Superior temporal gyrus (tissue), 1 donor: ENCODE results near the gene KBTBD6.
"Not testable (repeated sequence)": the region's sequence is repeated elsewhere in the genome, so short reads cannot be mapped to it uniquely, and the experiment has no call there.

Source experiments
- DNase-seq: peaks from one replicate; pipeline ENCODE4 v3.0.0-alpha.2; 2016; ENCODE audit errors: extremely low spot score

The KBTBD6 gene, protein sequence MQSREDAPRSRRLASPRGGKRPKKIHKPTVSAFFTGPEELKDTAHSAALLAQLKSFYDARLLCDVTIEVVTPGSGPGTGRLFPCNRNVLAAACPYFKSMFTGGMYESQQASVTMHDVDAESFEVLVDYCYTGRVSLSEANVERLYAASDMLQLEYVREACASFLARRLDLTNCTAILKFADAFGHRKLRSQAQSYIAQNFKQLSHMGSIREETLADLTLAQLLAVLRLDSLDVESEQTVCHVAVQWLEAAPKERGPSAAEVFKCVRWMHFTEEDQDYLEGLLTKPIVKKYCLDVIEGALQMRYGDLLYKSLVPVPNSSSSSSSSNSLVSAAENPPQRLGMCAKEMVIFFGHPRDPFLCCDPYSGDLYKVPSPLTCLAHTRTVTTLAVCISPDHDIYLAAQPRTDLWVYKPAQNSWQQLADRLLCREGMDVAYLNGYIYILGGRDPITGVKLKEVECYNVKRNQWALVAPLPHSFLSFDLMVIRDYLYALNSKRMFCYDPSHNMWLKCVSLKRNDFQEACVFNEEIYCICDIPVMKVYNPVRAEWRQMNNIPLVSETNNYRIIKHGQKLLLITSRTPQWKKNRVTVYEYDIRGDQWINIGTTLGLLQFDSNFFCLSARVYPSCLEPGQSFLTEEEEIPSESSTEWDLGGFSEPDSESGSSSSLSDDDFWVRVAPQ

DNA sequence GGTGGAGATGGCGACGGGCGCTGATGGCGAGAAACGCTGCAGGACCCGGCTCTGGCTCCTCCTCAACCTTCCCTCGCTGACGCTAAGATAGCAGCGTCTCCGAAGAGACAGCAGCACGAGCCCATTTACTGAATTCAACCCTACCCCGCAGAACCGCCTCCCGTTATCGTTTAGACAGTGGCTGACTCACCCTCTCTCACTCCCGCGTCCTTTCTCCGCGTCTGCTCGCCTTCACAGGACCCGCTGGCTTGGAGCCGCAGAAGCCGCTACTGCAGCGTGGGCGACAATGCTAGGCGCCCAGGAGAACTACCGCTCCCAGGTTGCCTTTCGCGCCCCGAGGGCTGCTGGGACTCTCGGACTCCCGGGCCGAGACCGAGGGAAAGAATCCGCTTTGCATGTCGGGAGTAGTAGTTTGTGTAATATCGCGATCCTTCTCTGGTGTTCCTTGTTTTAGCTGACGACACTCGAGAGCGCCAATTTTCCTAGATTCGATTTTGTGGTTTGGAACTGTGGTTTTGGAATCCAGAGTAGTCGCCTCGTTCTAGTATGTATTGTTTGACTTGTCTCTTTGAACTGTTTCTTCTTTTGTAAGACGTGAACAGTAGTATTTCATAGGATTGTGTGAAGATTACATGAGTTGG is at the start of gene KBTBD6:
Gene KBTBD6 (minus strand): TSS at position 291 of the 641 bp plus-strand sequence. CDS start 291 bp downstream, outside the sequence.
- peak; percentile 99 for DNase-seq

DNA sequence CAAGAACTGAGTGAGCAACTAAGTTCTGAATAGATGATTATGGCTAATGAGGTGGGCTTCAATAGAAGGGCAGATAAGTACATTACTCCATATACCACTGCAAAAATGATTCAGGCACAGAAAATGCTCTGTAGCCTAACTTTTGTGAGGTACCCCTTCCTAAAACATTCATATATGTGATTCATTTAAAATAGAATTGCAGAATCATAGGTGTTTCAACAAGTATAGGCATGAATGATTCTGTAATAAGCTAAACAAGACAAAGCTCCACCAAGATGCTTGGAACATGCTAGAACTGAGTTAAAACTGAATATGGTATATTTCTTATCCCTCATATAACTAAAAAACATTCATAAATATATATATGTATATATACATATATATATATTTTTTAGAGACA is 49.6 kb upstream of the KBTBD6 start:
- DNase-seq, result no peak

DNA sequence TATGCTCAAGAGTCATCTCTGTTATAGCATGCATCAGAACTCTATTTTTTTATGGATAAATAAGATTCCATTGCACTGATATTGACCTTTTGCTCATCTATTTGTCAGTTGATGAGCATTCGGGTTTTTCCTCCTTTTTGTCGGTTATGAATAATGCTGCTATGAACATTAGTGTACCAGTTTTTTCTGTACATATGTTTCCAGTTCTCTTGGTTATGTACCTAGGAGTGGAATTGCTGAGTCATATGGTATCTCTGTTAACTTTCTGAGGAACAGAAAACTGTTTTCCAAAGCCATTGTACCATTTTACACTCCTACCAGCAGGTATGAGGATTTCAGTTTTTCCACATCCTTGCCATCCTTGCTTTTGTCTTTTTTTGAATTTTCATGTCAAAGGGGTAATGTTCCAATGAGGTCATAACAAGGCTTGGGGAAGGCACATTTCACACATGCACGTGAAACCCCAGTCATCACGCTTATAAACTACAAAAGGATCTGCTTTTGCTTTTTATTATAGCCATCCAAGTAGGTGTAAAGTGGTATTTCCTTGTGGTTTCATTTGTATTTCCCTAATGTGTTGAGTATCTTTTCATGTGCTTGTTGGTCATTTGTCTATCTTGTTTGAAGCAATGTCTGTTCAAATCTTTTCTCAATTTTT is 47.1 kb upstream of the KBTBD6 start:
- no peak for DNase-seq

DNA sequence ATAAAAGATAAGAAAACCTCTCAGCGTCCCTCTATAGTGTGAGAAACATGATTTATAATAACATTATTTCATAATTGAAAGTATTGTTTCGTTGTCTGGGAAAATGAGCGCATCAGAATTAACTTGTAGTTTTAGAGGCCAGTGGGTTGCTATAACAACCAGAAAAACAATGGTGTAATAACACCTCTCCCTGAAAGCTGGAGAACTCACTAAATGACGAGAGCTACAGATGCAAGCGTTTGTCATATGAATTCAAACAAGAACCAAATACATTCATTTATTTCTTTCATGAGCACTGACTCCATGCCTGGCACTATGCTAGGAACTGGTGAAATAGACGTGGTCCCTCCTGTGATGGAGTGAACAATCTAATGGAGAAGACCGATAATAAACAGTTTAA is 45.4 kb upstream of the KBTBD6 start:
- DNase-seq, result no peak

DNA sequence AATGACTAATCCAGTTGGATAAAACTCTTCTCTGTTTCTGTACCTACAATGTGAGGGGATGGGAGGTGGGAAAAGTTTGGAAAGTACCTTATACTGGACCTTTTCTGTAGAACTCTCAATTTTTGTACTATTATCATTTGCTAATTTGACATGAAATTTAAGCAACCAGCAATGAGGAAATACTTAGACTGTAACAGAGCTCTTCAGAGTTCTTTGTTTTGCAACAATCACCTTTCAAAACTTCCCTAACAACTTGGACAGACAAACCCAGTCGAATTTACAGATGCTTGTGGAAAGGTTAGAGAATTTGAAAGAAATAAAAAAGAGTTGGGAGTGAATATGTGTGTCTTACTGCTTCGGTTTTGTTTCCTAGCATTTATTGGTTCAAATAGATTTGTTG is 45.0 kb upstream of the KBTBD6 start:
- DNase-seq, result no peak

DNA sequence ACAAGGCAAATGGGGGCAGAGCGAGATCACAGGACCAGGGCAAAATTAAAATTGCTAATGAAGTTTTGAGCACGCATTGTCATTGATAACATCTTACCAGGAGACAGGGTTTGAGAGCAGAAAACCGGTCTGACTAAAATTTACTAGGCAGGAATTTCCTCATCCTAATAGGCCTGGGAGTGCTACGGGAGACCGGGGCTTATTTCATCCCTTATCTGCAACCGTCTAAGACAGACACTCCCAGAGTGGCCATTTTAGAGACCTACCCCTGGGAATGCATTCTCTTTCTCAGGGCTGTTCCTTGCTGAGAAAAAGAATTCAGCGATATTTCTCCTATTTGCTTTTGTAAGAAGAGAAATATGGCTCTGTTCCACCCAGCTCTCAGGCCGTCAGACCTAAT is 43.0 kb upstream of the KBTBD6 start:
- DNase-seq, result not testable (repeated sequence)

DNA sequence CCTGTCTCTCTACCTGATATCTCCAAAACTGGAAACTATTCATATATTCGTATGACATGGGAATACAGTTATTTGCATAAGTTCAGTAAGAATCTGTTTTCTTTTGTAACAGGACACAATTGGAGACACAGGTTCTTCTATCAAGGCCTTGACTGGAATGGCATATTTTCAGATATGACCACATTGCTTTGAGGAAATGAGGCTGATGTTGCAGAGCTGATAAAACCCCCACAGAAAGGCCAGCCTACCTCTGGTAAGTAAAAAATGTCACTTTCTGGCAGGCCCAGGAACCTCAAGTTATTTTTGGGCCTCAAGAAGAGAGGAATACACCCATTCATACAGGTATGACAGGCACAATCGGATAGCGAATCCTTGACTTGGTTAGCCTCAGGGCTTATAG is 29.5 kb upstream of the KBTBD6 start:
- DNase-seq, result no peak

DNA sequence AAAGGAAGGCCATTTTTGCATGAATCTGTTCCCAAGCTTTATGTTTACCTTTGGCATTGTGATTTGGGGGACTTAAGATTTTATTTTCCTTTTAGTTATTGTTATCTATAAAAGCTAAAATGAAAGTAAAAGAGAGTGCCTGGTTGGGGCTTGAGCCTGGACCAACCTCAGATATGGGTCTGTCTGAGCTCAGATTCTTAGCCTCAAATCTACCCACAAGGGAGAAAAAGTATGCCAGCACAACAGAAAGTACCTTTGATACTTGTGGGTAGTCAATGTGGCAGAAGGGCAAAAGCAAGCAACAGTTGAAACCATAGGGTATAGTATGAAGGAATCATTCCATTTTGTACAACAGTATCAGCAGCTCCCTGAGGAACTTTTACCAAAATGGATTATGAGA is 26.6 kb upstream of the KBTBD6 start:
- no peak for DNase-seq

DNA sequence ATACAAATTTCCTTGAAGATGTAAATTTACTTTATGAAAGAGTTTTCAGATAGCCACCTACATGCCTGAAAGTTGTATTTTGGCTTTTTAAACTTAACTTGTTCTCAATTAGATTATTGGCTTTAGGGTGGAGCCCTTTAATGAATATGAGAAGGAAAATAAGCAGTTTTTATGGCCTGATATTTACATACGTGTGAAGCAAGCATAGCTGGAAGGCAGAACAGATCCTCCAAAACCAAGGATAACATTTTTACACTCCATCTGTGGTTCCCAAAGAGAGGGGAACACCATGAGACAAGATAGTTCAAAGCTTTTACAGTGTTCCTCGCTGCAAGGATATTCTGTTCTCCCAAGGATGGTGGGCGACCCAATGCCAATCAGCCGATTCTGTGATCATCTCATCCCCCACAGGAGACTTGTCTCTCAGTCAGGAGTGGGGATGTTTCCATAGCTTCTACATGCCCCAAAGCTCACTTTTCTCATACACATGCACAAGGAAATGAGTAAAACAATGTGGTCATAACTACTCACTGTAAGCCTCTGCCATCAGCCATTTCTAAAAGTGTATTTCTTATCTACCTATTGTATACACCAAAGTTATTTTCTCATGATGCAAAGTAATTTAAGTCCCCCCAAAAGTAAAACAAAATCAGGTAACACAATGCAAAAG is 24.6 kb upstream of the KBTBD6 start:
- DNase-seq, result no peak

DNA sequence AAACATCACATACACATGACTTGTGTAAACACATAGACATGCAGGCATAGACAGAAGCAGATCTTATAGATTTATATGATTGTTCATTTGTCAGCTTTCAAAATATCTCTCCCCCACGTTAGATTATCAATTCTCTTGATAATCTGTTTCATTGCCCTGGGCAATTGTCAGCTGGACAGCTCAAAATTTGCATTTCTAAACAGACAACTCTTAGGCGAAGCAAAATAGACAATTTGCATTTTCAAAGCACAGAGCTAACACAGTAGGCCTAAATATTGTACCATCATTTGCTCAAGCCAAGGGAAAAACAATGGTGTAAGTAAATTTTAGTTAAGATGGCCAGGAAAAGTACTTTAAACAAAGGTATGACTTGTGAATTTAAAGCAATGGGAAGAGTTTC is 24.0 kb upstream of the KBTBD6 start:
- no peak for DNase-seq

DNA sequence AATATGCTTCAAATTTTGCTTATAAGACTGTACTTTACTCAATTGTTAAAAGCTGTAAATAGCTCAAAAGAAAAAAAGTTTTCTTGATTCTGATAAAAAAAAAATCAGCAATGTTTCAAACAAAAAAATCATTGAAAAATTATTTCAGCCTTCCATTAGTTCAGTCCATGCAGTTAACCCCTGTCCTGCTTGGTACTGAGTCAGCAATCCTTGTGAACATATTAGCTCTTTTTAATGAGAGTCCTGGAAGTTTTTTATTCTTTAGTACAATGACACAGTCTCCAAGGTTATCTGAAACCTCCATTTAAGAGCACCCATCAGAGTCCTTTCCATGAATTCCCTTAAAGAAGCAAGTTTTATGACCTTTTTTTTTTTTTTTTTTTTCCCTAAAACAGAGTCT is 21.4 kb upstream of the KBTBD6 start:
- DNase-seq, result no peak

DNA sequence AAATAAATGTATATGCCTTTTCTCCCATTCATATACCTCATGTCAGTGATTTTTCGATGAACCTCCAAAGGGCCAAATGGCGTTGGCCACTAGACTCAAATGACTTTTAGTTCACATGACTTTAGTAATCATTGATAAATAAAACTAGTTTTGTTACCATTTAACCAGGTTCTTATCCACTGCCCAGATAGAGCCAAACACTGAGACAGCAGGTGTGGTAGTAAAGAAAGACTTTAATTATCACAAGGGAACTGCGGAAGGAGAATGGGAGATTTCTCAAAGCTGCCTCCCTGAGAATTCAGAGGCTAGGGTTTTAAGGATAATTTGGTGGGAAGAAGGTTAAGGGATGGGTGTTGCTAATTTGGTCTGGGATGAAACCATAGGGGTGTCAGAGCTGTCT is 19.4 kb upstream of the KBTBD6 start:
- DNase-seq, result no peak

DNA sequence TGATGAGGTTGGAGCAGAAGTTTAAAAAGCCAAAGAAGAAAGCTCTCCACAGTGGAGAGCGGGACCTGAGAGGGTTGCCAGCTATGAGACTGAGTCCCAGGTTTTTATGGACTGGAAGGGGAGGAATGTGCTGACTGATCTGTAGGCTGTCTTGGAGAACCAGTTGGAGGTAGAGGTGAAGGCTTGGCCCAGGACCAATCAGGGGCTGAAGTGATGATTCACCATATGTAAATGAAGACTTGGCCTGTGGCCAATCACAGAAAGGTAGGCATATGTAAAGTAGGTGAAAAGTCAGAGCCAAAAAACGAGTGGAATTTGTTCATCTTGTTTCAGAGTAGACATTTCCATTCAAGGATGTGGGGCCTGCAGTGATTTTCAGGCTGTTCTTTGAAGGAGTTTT is 17.5 kb upstream of the KBTBD6 start:
- no peak for DNase-seq

DNA sequence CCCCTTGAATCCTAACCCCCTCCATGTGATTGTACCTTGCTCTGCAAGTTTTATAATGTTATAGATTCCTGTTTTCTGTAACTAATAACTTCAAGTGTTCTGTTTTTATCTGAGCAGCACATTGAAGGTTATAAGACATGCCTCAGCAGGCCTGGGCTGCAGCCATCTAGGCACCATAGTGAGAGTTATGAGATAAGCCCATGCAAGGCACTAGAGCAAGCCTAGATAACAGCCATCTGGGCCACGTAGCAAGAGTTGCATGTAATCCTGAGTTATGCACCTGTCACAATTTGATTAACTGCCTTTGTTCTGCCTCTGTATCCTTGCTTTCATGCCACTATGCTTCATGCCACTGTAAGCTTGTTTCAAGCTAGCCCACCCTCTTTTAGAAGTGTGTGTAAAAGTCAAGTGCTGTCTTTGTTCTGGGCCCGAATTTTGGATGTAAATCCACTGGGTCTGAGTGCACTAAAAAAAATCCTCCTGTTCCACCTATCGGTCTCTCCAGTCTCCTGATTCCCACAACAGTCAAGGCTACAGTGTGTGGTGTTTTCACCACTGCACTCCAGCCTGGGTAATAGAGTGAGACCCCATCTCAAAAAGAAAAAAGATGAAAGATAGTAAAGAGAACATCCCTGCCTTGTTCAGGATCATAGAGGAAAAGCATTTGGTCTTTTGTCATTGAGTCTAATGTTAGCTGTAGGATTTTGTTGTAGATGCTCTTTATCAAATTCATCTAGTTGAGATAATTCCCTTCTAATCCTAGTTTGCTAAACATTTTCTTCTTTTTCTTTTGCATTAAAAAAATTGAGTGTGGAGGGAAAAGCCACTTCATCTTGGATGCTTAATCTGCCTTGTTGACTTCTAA is 16.0 kb upstream of the KBTBD6 start:
- DNase-seq, result no peak

DNA sequence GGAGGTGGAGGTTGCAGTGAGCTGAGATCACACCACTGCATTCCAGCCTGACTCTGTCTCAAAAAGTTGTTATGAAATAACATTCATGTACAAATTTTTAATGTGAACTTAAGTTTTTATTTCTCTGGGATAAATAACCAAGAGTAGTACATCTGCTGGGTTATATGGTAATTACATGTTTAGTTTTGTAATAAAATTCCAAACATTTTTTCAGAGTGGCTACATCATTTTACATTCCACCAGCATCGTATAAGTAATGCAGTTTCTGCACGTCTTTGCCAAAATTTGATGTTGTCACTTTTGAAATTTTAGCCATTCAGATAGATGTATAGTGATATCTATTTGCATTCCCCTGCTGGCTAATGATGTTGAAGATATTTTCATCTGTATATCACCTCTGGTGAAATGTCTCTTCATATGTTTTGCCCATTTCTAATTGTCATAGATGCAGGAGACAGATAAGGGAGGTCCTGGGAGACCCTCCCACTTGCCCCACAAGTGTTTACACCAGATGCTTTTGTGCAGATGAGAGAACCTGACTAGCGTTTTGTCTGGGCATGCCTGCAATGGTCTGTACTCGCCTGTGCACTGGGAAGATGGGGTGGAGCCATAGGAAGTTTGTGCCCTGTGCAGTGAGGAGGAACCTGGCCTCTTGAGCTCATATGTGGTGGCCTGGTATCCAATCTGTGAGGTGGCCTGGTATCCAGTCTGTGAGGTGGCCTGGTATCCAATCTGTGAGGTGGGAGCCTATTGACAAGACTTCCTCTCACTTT is 12.7 kb upstream of the KBTBD6 start:
- DNase-seq, result no peak

DNA sequence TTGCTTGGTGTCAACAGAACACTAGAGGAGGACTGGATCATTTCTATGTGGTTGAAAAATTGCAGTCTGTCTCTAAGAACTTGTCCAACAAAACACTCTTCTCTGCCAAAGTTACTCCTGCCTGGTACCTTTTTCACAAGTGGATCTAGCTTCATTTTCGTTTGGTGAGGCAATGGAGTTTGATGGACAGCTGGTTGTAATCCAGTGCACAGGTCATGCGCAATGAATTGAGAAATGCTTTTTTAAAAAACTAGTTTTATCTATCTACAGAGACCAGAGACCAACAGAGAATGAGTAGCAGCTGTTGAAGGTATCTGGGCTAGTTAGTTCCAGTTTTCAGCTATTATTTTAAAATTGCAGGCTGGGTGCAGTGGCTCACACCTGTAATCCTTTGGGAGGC is 12.0 kb upstream of the KBTBD6 start:
- no peak for DNase-seq

DNA sequence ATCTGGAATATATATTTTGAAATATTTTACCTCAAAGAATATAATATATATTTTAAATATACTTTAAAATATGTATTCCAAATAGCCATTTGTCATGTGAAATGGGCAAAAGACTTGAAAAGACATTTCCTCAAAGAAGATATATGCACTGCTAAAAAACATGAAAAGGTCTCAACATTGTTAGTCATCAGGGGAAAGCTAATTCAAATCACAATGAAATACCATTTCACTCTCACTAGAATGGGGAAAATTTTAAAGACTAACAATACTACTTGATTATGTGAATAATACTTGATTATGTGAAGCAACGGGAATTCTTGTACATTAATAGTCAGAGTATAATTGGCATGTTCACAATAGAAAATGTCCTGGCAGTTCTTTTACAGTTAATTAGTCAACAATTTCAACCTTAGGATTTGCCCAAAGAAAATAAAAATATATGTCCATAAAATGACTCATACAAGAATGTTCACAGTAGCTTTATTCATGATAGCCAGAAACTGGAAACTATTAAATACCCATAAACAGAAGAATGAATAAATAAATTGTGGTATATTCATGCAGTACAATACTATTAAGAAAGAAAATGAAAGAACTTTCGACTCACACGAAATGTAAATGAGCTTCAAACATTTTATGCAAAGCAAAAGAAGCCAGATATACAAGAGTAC is 6.8 kb upstream of the KBTBD6 start:
- no peak for DNase-seq

DNA sequence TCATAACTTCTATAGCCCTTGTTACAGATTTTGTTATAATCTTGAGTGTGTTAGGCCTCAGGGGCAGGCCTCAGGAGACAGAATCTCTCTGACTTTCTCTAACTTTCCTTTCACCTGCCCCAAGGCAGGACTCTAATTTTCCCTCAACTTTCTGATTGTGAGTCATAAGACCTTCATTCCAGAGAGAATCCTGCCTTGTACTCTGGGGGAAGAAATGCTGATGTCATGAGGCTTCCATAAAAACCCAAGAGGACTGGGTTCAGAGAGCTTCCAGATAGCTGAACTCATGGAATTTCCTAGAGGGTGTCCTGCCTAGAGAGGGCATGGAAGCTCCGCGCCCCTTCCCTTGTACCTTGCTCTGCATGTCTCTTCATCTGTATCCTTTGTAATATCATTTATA is 5.3 kb upstream of the KBTBD6 start:
- no peak for DNase-seq

DNA sequence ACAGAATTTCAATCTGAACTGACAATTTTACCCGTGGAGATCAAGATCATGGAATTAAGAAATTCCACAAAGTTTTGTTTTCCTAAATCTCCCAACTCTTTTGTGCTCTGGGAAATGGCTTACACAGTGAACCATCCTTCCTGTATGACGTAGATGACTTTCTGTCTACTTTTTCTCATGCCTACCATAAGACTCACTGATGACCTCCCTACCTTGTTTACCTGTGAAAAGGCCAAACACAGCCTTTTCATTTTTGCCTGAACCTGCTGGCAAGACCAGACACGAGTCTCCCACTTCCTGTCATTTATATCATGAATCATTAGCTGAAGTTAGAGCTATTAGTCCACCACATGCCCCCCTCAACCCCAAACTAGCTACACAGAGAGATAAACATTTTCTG is 4.6 kb upstream of the KBTBD6 start:
- no peak for DNase-seq
